HTR-8/SVneo (cell line): ENCODE data around the gene TTLL6.
A peak's percentile ranks its signal among the peaks of the same experiment; 100 is the strongest.
"Not testable (repeated sequence)": the region's sequence is repeated elsewhere in the genome, so short reads cannot be mapped to it uniquely, and the experiment has no call there.

ENCODE experiments used
- DNase-seq: peaks from one replicate; pipeline ENCODE4 v3.0.0; 2011; ENCODE audit warnings: low spot score, mixed read lengths; ENCODE audit not compliant: insufficient read length
- FAIRE-seq: peaks from 2 replicates; lab custom pipeline; 2011; peaks lifted over from hg19 to GRCh38; lab: Jason Lieb, UNC

Gene TTLL6

DNA sequence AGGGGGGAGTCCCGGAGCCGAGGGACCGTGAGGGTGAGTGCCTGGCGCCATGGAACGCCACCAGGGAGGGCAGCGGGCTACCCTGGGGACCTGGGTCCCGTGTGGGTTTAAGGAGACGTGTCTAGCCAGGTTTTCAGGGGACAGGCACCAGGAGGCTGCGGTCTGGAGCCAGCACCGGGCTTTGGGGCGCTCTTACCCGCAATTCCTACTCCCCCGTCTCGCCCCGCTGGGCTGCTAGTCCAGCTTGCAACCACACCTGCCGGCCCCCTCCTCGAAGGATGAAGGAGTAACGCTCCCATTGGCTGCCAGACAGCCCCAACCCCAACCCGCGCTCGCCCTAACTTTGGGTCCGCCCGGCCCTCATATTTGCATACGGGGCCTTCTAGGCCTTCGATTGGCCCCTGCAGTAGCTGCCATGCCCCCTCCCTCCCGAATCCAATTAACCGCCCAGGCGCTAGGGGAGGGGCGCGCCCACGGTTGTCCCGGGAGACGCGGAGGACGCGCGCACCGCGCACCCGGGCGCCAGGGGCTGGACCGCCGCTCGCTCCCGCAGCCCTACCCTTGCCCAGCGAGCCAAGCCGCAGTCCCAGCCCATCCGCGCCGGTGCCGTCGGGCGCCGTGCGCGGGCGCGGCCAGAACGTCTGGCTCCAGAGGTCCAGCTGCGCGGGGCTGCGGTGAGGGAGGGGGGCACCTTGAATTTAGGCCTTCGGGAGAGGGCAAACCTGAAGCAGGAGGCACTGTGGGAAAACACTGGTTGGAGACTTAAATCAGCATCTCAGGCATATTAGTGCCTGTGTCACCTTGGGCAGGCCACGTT, at the start of gene TTLL6:
TSS of gene TTLL6 (minus strand) at position 456 of the 817 bp plus-strand sequence. CDS start at position 299, 157 bp downstream.
- FAIRE-seq (peak; percentile 96), DNase-seq (peak; percentile 97)

DNA sequence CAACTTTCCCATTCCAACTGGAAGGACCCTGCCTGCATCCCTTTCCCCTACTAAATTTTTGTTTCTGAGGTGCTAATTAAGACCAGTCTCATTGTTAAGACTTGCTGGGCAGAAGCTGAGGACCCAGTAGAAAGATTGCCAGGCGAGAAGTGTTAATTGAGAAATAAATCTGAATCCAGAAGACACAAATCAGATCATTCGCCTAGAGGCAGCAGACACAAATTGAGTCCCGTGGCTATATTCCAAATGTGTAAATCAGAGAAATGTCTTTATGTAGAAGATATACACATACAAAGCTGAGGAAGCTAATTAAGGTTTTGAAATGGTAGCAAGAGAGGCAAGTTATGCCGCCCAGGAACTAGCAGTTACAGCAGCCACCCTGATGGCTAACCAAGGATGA, 43.4 kb upstream of the TTLL6 start:
- DNase-seq (no peak), FAIRE-seq (no peak)

DNA sequence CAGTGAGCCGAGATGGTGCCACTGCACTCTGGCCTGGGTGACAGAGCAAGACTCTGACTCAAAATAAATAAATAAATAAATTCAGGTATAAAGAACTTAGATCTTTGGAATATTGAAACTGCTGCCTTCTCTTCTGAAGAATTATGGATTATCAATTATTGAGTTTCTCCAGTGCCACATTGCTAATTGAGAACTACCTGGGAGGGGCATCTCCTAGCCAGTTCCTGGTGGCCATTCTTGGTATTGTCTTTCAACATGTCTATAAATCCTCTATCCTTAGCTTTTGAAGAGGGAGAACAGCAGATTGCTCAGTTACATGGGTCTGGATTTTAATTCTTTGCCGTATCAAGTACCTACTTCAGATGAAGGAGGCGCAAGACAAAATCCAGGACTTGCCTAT, 43.0 kb upstream of the TTLL6 start:
- FAIRE-seq (no peak), DNase-seq (no peak)

DNA sequence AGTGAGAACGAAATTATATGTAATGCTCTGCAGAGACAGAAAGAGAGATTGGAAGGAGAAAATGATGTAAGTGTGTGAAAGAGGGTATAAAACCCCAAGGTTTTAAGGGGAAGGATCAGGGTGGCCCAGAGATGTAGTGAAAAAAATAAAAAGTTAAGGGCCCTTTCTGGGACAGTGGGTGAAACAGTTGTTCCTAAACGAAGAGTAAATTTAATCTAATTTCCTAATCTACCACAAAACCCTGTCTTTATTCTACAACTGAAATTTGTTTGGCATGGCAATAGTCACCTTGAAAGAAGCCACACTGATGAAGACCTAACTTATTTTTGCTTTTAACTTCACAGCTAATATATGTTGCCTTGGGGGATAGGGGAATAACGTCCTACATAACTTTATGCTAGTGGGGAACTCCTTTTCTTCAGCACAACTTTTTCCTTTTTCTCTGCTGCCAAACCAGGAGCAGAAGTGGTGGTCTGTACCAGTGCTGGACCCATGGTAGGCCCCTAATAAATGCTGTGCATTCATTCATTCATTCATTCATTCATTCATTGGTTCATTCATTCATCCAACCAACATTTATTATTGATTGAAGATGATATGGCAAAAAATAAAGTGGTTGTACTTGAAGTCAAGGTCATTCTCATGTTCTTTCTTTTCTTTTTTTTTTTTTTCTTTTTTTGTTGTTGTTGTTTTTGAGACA, 39.2 kb upstream of the TTLL6 start:
- DNase-seq = no peak
- no peak for FAIRE-seq

DNA sequence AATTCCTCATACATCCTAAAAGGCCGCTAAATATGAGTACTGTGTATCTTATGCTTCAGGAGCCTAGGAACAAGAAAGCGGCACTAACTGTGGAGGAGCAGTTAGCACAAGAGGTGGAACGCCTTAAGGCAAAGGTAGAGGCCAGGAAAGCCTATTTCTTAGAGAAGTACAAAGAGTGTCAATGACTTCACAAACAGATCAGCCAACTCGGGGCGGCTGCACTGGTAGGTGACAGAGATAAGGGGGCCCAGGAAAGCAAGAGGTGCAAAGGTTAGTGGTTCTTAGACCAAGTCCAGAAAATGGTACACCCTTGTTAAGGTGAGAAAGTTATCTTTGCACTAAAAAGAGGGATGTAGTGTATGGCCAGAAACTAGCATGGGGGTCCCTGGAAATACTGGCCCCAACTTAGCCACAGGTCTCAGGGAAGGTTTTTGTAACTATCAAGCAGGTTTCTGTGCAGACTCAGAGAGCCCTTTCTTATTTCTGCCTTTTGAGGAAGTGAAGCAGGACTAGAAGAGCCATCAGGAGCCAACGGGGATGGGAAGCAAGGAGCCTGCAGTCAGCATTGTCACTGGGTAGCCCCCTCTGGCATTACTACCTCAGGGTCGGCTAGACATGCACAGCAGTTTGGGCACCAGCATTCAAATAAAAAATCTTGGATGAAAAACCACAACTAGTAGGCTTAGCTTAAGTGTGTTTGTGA, 37.9 kb upstream of the TTLL6 start:
- DNase-seq (no peak), FAIRE-seq (no peak)

DNA sequence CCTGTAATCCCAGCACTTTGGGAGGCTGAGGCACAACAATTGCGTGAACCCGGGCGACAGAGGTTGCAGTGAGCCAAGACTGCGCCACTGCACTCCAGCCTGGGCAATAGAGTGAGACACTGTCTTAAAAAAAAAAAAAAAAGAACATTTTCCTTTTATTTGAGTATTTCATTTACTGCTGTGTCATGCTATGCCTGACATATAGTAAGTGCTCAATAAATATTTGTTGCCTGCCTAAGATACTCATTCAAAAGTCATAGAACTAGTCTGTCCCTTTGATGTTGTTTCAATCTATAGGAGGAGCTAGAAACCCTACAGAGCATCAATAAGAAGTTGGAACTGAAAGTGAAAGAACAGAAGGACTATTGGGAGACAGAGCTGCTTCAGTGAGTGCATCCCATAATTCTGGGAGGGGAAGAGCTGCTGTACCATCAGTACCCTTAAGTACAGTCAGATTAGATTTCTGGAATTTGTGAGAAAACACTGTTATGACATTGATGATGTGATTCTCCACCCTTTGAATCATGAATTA, 33.8 kb upstream of the TTLL6 start:
- FAIRE-seq (no peak), DNase-seq (no peak)

DNA sequence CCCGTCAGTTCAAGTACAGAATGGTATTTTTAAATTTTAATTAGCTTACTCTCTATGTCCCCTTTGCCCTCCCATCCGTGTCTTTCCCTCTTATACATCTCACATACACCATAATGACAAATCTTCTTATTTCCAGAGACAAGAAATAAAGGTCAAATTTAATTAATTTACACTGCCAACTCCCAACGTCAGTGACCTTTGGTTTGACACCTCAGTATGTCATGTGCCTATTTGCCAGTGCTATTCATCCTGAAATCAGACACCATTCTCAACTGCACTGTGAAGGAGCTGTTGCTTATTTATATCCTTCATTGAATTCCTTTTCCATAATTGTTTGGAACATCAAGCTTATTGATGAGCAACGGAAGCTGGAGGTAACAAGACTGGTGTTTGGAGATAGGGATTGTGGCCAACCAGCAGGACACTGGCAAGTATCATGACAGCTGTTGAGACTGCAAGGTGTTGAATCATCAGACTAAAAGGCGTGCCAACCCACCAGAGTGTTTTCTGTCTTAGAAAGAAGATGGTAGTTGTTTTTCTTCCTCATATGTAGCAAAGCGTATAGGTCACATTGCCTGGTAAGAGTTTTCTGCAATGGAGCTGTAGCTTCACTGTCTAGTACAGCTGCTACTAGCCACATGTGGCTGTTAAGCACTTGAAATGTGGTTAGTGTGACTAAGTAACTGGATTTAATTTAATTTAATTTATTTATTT, 26.3 kb upstream of the TTLL6 start:
- DNase-seq (no peak), FAIRE-seq (peak; percentile 13)

DNA sequence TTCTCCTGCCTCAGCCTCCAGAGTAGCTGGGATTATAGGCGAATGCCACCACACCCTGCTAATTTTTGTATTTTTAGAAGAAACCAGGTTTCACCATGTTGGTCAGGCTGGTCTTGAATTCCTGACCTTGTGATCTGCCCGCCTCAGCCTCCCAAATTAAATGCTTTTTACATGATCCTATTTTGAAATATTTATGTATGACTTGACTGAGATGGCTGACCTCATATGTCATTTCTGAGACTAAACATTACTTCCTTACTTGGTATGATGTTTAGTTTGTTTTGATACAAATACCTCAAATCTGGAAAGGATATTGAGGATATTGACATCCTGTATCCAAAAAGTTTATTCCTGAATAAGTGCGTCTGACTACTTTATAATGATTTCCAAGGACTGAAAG, 25.7 kb upstream of the TTLL6 start:
- FAIRE-seq = no peak

DNA sequence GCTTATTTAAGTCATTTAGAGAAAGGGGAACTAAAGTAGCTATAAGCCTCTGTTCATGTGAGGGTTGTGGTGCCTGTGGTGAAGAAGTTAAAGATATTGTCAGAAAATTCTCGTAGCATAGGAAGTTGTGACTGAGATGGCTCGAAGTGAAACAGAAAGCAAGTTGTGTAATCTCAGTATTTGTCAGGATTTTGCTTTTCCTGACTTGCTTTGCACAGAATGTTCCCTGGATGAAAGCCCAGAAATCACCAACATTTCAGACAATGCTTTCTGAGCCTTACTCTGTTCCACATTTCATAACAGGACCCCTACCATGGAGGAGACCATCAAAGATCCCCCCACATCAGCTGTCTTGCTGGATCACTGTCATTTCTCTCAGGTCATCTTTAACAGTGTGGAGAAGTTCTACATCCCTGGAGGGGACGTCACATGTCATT, 24.4 kb upstream of the TTLL6 start:
- FAIRE-seq = peak; percentile 49
- DNase-seq = peak; percentile 48

More for the DNA sequence above, 25.7 kb upstream of the TTLL6 start:
- DNase-seq = no peak

DNA sequence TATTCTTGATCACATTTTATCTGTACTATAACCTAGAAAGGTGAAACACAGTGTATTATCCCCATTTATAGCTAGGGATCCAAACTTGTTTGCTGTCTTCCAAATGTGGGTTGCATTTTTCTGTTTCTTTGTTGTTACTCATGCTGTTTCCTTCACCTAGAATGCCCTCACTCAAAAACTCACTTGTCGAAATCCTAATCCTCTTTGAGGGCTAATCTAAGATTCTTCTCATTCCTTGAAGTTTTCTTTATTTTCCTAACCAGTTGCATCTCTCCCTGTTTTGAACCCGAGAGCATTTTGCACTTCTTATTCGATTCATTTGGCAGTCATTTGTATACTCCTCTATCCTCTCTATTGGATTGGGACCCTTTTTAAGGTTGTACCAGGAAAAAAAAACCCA, 23.4 kb upstream of the TTLL6 start:
- DNase-seq (no peak), FAIRE-seq (no peak)

DNA sequence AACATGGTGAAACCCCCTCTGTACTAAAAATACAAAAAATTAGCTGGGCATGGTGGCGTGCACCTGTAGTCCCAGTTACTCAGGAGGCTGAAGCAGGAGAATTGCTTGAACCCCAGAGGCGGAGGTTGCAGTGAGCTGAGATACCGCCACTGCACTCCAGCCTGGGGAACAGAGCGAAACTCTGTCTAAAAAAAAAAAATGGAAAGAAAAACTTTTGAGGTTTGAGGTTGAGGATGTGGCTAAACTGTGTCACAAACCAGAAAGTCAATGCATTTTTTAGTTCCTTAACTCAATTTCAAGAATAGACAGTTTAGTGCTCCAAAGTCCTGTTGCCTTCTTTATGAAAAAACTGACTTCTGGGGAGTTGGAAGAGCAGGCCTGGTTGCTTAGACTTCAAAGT, 20.4 kb upstream of the TTLL6 start:
- not testable (repeated sequence) for DNase-seq, FAIRE-seq

DNA sequence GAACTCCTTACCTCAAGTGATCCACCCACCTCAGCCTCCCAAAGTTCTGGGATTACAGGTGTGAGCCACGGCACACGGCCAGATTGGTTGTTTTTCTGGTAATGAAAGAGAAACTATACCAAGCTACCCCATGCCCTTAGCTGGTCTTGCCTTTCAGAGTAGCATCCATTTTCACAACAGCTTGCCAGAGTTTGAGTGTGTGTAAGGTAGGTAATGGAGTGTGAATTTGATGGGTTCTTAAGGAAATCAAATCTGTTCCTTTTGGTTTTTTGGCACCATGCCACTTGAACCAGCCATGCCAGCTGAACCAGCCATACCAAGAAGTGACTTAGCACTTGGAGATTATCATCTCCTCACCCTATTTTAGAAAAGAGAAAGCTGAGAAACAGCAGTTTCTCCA, 18.9 kb upstream of the TTLL6 start:
- FAIRE-seq (no peak), DNase-seq (no peak)

DNA sequence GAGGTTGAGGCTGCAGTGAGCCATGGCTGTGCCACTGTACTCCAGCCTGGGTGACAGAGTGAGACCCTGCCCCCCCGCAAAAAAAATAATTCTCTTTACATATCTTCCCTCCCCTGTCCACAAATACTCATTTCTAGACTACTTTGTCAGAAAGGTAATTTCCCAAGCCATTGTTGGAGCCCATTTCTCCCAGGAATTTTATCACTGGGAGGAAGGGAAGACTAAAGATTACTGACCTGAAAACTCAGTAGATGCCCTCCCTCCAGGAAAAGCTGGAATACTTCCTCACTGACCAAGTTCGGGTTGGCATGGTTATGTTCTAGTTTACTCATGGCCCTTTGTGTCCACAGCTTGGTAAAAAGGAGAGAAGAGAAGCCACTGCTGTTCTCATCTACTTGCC, 17.9 kb upstream of the TTLL6 start:
- FAIRE-seq = no peak
- no peak for DNase-seq

DNA sequence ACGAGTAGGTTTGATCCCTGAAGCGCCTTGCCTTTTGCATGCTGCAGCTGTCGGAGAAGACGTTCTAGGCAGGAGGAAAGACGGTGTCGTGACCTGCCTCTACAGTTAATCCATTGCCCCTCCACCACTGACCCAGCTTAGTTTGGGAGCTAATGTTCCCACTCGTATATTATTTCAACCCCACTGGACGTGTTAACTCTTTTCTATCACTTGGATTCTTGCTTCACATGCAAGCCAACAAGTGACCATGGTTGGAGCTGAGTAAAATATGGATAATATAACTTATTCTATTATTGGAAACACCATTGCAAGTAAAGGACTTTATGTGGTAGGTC, 14.5 kb upstream of the TTLL6 start:
- DNase-seq = no peak
- no peak for FAIRE-seq

DNA sequence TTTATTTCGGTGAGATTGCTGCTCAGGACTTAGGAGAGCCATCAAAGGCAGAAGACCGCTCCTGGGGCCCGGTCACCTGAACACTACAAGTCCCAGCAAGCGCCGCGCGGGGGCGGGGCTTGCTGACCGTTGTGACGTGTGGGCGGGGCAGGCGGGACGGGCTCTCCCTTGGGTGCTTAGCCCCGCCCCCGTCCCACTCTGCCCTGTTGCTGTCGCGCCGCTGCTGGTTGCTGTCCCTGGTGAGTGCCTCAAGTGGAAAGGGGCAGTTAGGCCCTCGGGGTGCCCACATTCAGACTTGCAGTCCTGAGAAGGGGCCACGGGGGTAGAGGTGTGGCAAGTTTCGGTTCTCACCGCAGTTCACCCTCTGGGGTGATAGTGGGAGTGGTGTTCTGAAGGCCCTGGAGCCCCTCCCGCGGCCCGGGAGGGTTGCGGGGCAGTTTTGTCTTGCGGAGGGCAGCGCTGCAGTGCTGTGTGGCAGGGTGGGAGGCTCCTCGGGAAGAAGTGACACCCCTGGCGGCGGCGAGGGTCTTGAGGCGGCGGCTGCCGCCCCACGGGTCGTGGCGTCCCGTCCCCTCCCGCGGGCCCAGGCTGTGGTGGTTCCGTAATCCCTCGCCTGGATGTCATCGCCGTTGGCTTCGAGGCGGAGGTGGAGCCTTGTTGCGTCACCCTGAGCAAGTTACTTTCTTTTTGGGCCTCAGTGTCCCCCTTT, 14.0 kb upstream of the TTLL6 start, which contains the start of gene CALCOCO2:
TSS of gene CALCOCO2 (plus strand) at position 196 of the 709 bp plus-strand sequence. CDS start 10,673 bp downstream, outside the sequence.
- DNase-seq (peak; percentile 98), FAIRE-seq (peak; percentile 97)

DNA sequence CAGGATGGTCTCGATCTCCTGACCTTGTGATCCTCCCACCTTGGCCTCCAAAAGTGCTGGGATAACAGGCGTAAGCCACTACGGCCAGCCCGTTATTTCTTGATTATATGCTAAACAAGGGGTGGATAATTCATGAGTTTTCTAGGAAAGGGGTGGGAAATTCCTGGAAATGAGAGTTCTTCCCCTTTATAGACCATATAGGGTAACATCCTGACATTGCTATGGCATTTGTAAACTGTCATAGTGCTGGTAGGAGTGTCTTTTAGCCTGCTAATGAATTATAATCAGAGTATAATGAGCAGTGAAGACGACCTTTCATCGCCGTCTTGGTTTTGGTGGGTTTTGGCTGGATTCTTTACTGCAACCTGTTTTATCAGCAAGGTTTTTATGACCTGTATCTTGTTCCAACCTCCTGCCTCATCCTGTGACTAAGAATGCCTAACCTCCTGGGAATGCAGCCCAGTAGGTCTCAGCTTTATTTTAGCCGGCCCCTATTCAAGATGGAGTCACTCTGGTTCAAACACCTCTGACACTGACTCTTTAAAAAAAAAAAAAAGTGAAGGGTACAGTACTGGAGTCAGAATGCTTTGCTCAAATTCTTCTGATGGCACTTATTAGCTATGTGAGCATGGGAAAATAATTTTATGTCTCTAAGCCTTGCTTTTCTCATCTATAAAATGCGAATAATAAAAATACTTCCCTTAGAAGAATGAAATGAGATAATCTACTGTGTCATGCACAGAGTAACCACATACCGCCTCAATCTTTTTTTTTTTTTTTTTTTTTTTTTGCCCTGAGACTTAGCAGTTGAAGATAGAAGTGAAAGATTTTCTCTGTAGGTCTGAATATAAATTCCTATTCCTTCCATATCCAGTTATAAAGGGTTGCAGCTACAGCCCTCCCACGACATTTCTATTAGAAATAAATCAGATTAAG, 8.7 kb upstream of the TTLL6 start:
- FAIRE-seq = no peak

DNA sequence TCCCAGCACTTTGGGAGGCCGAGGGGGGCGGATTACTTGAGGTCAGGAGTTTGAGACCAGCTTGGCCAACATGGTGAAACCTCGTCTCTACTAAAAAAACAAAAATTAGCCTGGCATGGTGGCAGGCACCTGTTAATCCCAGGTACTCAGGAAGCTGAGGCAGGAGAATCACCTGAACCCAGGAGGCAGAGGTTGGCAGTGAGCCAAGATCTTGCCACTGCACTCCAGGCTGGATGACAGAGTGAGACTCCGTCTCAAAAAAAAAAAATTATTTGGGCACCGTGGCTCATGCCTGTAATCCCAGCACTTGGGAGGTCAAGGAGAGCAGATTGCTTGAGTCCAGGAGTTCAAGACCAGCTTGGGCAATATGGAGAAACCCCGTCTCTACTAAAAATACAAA, 3.9 kb upstream of the TTLL6 start:
- DNase-seq, FAIRE-seq: not testable (repeated sequence)

More for the DNA sequence above, 8.7 kb upstream of the TTLL6 start:
- DNase-seq = no peak

DNA sequence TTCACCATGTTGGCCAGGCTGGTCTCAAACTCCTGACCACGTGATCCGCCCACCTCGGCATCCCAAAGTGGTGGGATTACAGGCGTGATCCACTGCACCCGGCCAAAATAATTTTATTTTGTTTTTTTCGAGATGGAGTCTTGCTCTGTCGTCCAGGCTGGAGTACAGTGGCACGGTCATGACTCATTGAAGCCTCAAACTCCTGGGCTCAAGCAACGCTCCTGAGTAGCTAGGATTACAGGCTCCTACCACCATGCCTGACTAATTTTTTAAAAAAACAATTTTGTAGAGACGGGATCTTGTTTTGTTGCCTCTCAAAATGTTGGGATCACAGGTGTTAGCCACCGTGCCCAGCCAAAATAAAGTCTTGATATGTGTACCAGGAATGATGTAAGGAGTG, 2.4 kb upstream of the TTLL6 start:
- FAIRE-seq (no peak), DNase-seq (no peak)
